ENCODE results near the gene NHSL2. TPM values are rescaled to one million over a fixed set of nuclear protein-coding genes. Genes with fewer than 3 reads are reported as not detected.
A peak's percentile ranks its signal among the peaks of the same experiment; 100 is the strongest.

Gene NHSL2
- total RNA-seq, 4 donors from 2014 or later = 10.4 to 31.4 (median 17.7) TPM

- peak; percentile 93 for DNase-seq (ENCODE audit: extremely low spot score)
- Histone ChIP-seq H3K9me3 (no peaks in the 10 kb centered on the region), H3K27me3 (no peaks in the 10 kb centered on the region), H3K27ac (replicated peaks in 1 of 4) (peak overlapping the region; percentile 72 to 82 (median 77)), H3K4me1 (peaks cover 7 to 34% (median 29%) of the 10 kb centered on the region in 4 donors), H3K4me3 (peak overlapping the region; percentile 36 to 51 (median 40)), H3K36me3 (no peaks in the 10 kb centered on the region)
- intact Hi-C loops (cut with DNase I) = loop anchor here (2.0 kb wide), 1 partner anchor 108 kb away; no protein-coding TSS in a partner anchor
- 42% methylated on average over 20 of the region's 70 CpGs for WGBS
- no peak for TF ChIP-seq POLR2A (IDR thresholded peaks at IDR 0.05; ENCODE audit: low read depth)
- peak; percentile 53 to 54 for TF ChIP-seq POLR2AphosphoS5 (IDR thresholded peaks at IDR 0.05)
- no peak for TF ChIP-seq EP300 (IDR thresholded peaks at IDR 0.05)
- peak; percentile 68 to 86 (median 84) for TF ChIP-seq CTCF (IDR thresholded peaks at IDR 0.05)
Measured at GRCh38 chrX:72018277-72019112, 107.8 kb downstream of the NHSL2 start.

GRCh38 chrX:72019487-72019886, 108.8 kb downstream of the NHSL2 start:
- H3K4me1 ChIP-seq = peaks cover 7 to 34% (median 29%) of the 10 kb centered on the region in 4 donors
- no peaks in the 10 kb centered on the region for H3K9me3 ChIP-seq
- WGBS = 56% methylated on average over 3 of the region's 3 CpGs
- no peaks in the 10 kb centered on the region for H3K36me3 ChIP-seq
- peak; percentile 12 for DNase-seq (ENCODE audit: extremely low spot score)
- TF ChIP-seq EP300 (IDR thresholded peaks at IDR 0.05) (no peak), POLR2A (IDR thresholded peaks at IDR 0.05; ENCODE audit: low read depth) (no peak), POLR2AphosphoS5 (IDR thresholded peaks at IDR 0.05) (no peak), CTCF (IDR thresholded peaks at IDR 0.05) (no peak)
- peak overlapping the region; percentile 68 to 81 (median 73) for H3K27ac ChIP-seq (replicated peaks in 1 of 4)
- intact Hi-C loops (cut with DNase I) = loop anchor here (2.0 kb wide), 1 partner anchor 107 kb away; no protein-coding TSS in a partner anchor
- no peaks in the 10 kb centered on the region for H3K27me3 ChIP-seq
- no peak overlapping the region for H3K4me3 ChIP-seq

GRCh38 chrX:72020204-72020603, 109.6 kb downstream of the NHSL2 start:
- Histone ChIP-seq H3K27me3 (no peaks in the 10 kb centered on the region), H3K4me3 (no peak overlapping the region), H3K4me1 (peaks cover 7 to 34% (median 29%) of the 10 kb centered on the region in 4 donors), H3K27ac (replicated peaks in 1 of 4) (peak overlapping the region; percentile 68 to 81 (median 73)), H3K36me3 (no peaks in the 10 kb centered on the region), H3K9me3 (no peaks in the 10 kb centered on the region)
- intact Hi-C loops (cut with DNase I) = no loop called here
- TF ChIP-seq EP300 (IDR thresholded peaks at IDR 0.05) (no peak), POLR2AphosphoS5 (IDR thresholded peaks at IDR 0.05) (no peak), CTCF (IDR thresholded peaks at IDR 0.05) (no peak), POLR2A (IDR thresholded peaks at IDR 0.05; ENCODE audit: low read depth) (no peak)
- 42% methylated on average over 3 of the region's 3 CpGs for WGBS
- DNase-seq (ENCODE audit: extremely low spot score) = peak; percentile 81

GRCh38 chrX:72020788-72021187, 110.1 kb downstream of the NHSL2 start:
- Histone ChIP-seq H3K36me3 (no peaks in the 10 kb centered on the region), H3K4me1 (peaks cover 7 to 34% (median 29%) of the 10 kb centered on the region in 4 donors), H3K27ac (replicated peaks in 1 of 4) (peak overlapping the region; percentile 68 to 81 (median 73)), H3K4me3 (no peak overlapping the region), H3K9me3 (no peaks in the 10 kb centered on the region), H3K27me3 (no peaks in the 10 kb centered on the region)
- intact Hi-C loops (cut with DNase I) = no loop called here
- TF ChIP-seq POLR2A (IDR thresholded peaks at IDR 0.05; ENCODE audit: low read depth) = no peak
- peak; percentile 12 for DNase-seq (ENCODE audit: extremely low spot score)
- WGBS = 93% methylated on average over 3 of the region's 3 CpGs

- Histone ChIP-seq H3K9me3 (no peaks in the 10 kb centered on the region), H3K4me1 (peaks cover 7 to 43% (median 36%) of the 10 kb centered on the region in 4 donors), H3K27ac (replicated peaks in 1 of 4) (peak overlapping the region in 3 of 4 donors; percentile 50 to 74 (median 72)), H3K4me3 (no peak overlapping the region), H3K27me3 (no peaks in the 10 kb centered on the region), H3K36me3 (no peaks in the 10 kb centered on the region)
- peak in 2 of 3 experiments; percentile 12 to 35 for TF ChIP-seq CTCF (IDR thresholded peaks at IDR 0.05)
- no peak for TF ChIP-seq POLR2AphosphoS5 (IDR thresholded peaks at IDR 0.05)
- no peak for TF ChIP-seq POLR2A (IDR thresholded peaks at IDR 0.05; ENCODE audit: low read depth)
- intact Hi-C loops (cut with DNase I) = no loop called here
- 35% methylated on average over 2 of the region's 2 CpGs for WGBS
- DNase-seq (ENCODE audit: extremely low spot score) = peak; percentile 31
Measured at GRCh38 chrX:72021975-72022374, 111.3 kb downstream of the NHSL2 start.

Data from esophagus muscularis mucosa (tissue), 4 donors.